HepG2 (cell line): ENCODE measurements around the gene CDK17. TPM values are rescaled to one million over a fixed set of nuclear protein-coding genes. Genes with fewer than 3 reads are reported as not detected.
A peak's percentile ranks its signal among the peaks of the same experiment; 100 is the strongest.

Experiments
- ATAC-seq: fragments of 200-7000 bp; cut with Tn5 transposase; 3 replicates; pipeline ENCODE4 v1.9.1; 2020; ENCODE audit warnings: mild to moderate bottlenecking, moderate library complexity
- BruUV-seq: library from RNA; stranded (reverse); fragments of 400-500 nt; replicated peaks from 2 replicates; lab custom pipeline; 2021; lab: Mats Ljungman, UMichigan
- CTCF ChIA-PET: fragments of 300-600 bp; formaldehyde crosslinking; extraction: SDS; loops from one replicate; lab custom pipeline; 2021; ENCODE audit warnings: low total read pairs, inconsistent platforms, low intra/inter-chr PET ratio; lab: Yijun Ruan, JAX
- POLR2A ChIA-PET: fragments of 350-600 bp; sonication (Branson Sonifier 250); formaldehyde crosslinking; loops from one replicate; lab custom pipeline; 2020; ENCODE audit warnings: antibody characterized with exemption, inconsistent platforms; lab: Yijun Ruan, JAX
- DNase-seq: peaks from one replicate; pipeline ENCODE4 v3.0.0-alpha.2; 2015; ENCODE audit warnings: low spot score
- FAIRE-seq: peaks from 3 replicates; lab custom pipeline; 2011; peaks lifted over from hg19 to GRCh38; lab: Jason Lieb, UNC
- H2AFZ ChIP-seq: one replicate; pipeline ENCODE4 v1.6.1; 2011; ENCODE audit warnings: low read length, inconsistent platforms
- H3K27ac ChIP-seq: fragments of 300-600 bp; 3 replicates; pipeline ENCODE4 v1.8.0; 2011; ENCODE audit warnings: mixed run types, mild to moderate bottlenecking, mixed read lengths, low read length, inconsistent platforms; ENCODE audit not compliant: insufficient read depth; ENCODE audit errors: extremely low read length
- H3K27me3 ChIP-seq, 2 experiments: fragments of 200-600 bp in 1 of 2; 2 replicates in 1 of 2; 3 replicates in 1 of 2; pipeline versions ENCODE4 v1.6.0 to v1.8.0; 2011; ENCODE audit warnings: low read length in 2 of 2, mild to moderate bottlenecking in 2 of 2, moderate library complexity in 2 of 2, inconsistent platforms in 1 of 2; ENCODE audit not compliant: insufficient read depth in 2 of 2, control insufficient read depth in 1 of 2
- H3K36me3 ChIP-seq, 2 experiments: fragments of 200-600 bp in 1 of 2; replicated peaks in 1 of 2; 2 replicates in 1 of 2; 3 replicates in 1 of 2; pipeline versions ENCODE4 v1.5.1 to v1.8.0; 2011; ENCODE audit warnings: low read length in 2 of 2, inconsistent platforms in 1 of 2; ENCODE audit not compliant: insufficient read depth in 2 of 2, control insufficient read depth in 1 of 2
- H3K4me1 ChIP-seq: 2 replicates; pipeline ENCODE4 v1.5.1; 2012; ENCODE audit warnings: low read length, inconsistent platforms; ENCODE audit not compliant: insufficient read depth
- H3K4me2 ChIP-seq: 2 replicates; pipeline ENCODE4 v1.6.0; 2011; ENCODE audit warnings: low read depth, low read length, inconsistent platforms
- H3K4me3 ChIP-seq, 3 experiments: fragments of 200-600 bp in 1 of 3; sonication (generic), shearing (Covaris generic) in 1 of 3; replicated peaks in 1 of 3; 2 replicates each; pipeline ENCODE4 v1.5.1; 2011 to 2016; ENCODE audit warnings: low read length in 3 of 3, inconsistent platforms in 2 of 3, low read depth in 2 of 3, mild to moderate bottlenecking in 2 of 3, control low read depth in 1 of 3, mixed read lengths in 1 of 3; ENCODE audit not compliant: insufficient read depth in 1 of 3
- H3K79me2 ChIP-seq: one replicate; pipeline ENCODE4 v1.6.1; 2011; ENCODE audit warnings: low read length, inconsistent platforms; ENCODE audit not compliant: insufficient read depth
- H3K9ac ChIP-seq: 2 replicates; pipeline ENCODE4 v1.6.0; 2011; ENCODE audit warnings: mild to moderate bottlenecking, low read depth, low read length, inconsistent platforms; ENCODE audit not compliant: insufficient read depth
- H3K9me3 ChIP-seq: 2 replicates; pipeline ENCODE4 v1.5.1; 2012; ENCODE audit warnings: mild to moderate bottlenecking, low read length
- H4K20me1 ChIP-seq: 2 replicates; pipeline ENCODE4 v1.6.0; 2011; ENCODE audit warnings: inconsistent platforms, mild to moderate bottlenecking, low read length, moderate library complexity; ENCODE audit not compliant: insufficient read depth
- ATF7-NPFF ChIP-seq: sonication (generic); formaldehyde crosslinking; IDR thresholded peaks from 2 replicates; pipeline ENCODE4 v1.8.1; 2023; ENCODE audit warnings: mild to moderate bottlenecking, low read depth, missing genetic modification reagents, moderate library complexity
- CAMTA2 ChIP-seq: sonication (generic); formaldehyde crosslinking; IDR thresholded peaks from 2 replicates; pipeline ENCODE4 v1.4.0; 2020; ENCODE audit warnings: mild to moderate bottlenecking, missing genetic modification reagents, borderline replicate concordance
- ETV5 ChIP-seq: IDR thresholded peaks from 2 replicates; pipeline ENCODE4 v1.6.1; 2018; ENCODE audit warnings: missing biosample characterization, missing genetic modification reagents, inconsistent platforms, borderline replicate concordance
- FOXJ3 ChIP-seq: sonication (generic); formaldehyde crosslinking; IDR thresholded peaks from 2 replicates; pipeline ENCODE4 v1.4.0; 2020; ENCODE audit warnings: missing genetic modification reagents, mild to moderate bottlenecking, borderline replicate concordance
- MAFK ChIP-seq, 2 experiments: IDR thresholded peaks in 1 of 2; conservative IDR thresholded peaks in 1 of 2; 2 replicates each; pipeline ENCODE4 v1.6.1; 2011; ENCODE audit warnings: improper control_type of control experiment in 2 of 2, low read length in 2 of 2
- NCOA2 ChIP-seq: sonication (generic); formaldehyde crosslinking; IDR thresholded peaks from 2 replicates; pipeline ENCODE4 v1.8.0; 2022; ENCODE audit warnings: inconsistent platforms
- NFIB ChIP-seq: sonication (generic); formaldehyde crosslinking; IDR thresholded peaks from 2 replicates; pipeline ENCODE4 v1.9.0; 2021; ENCODE audit warnings: missing genetic modification reagents, mild to moderate bottlenecking, borderline replicate concordance
- NR2F6 ChIP-seq, 2 experiments: IDR thresholded peaks; 2 replicates each; pipeline ENCODE4 v1.6.1; 2016; ENCODE audit warnings: antibody characterized with exemption in 1 of 2, mild to moderate bottlenecking in 1 of 2
- SALL1 ChIP-seq: sonication (generic); formaldehyde crosslinking; IDR thresholded peaks from 2 replicates; pipeline ENCODE4 v1.8.0; 2022; ENCODE audit warnings: mild to moderate bottlenecking, missing genetic modification reagents
- SNAPC2 ChIP-seq: sonication (generic); formaldehyde crosslinking; IDR thresholded peaks from 2 replicates; pipeline ENCODE4 v1.8.1; 2022; ENCODE audit warnings: mild to moderate bottlenecking, missing genetic modification reagents
- TBX3 ChIP-seq: fragments of 450-650 bp; IDR thresholded peaks from 2 replicates; pipeline ENCODE4 v1.6.1; 2017; ENCODE audit warnings: antibody characterized with exemption, mild to moderate bottlenecking, inconsistent platforms, borderline replicate concordance
- TEAD3 ChIP-seq: optimal IDR thresholded peaks from 2 replicates; pipeline ENCODE3; 2016; ENCODE audit warnings: borderline replicate concordance
- WGBS: methylation state at CpG from one replicate; pipeline ENCODE4 v1.1.6; 2017; ENCODE audit warnings: low lambda C conversion rate; 5-methylcytosine and 5-hydroxymethylcytosine counted together
- in situ Hi-C: cut with HindIII; loops from 2 replicates; pipeline ENCODE4 v1.10.0; 2017; ENCODE audit warnings: low pct_unique_long_range_greater_than_20kb; ENCODE audit not compliant: extremely low pct_ligation_motif_present
- intact Hi-C: fragments of 100-400 bp; cut with micrococcal nuclease; formaldehyde crosslinking; loops from one replicate; pipeline ENCODE4 v1.10.0; 2022; ENCODE audit not compliant: unreplicated experiment
- polyA plus RNA-seq, 8 experiments: library from polyadenylated mRNA; depleted of rRNA in 3 of 8; stranded (reverse) in 7 of 8; unstranded in 1 of 8; fragments of >200 nt; fragmentation: Illumina TruSeq in 4 of 8; extraction: Trizol in 4 of 8; gene quantifications; 2 replicates each; pipeline versions ENCODE4 v1.2.1 to v1.2.3, GENCODE V29; 2011 to 2016; ENCODE audit warnings: low read depth in 4 of 8, missing spikeins in 1 of 8, mixed read lengths in 1 of 8; ENCODE audit not compliant: insufficient read depth in 1 of 8
- total RNA-seq, 5 experiments: library from RNA; depleted of rRNA; stranded (reverse); fragments of >200 nt; fragmentation: Illumina TruSeq; extraction: Trizol; gene quantifications; 2 replicates each; pipeline ENCODE4 v1.2.3, GENCODE V29; 2016; ENCODE audit warnings: low read depth in 1 of 5
- TF ChIP-seq, protein P1 (sequence below): IDR thresholded peaks from 2 replicates; pipeline ENCODE4 v1.6.1; 2016; ENCODE audit warnings: low read depth
- TF ChIP-seq, protein P2 (sequence below): sonication (generic); formaldehyde crosslinking; IDR thresholded peaks from 2 replicates; pipeline ENCODE4 v1.4.0; 2020; ENCODE audit warnings: missing genetic modification reagents
- TF ChIP-seq, protein P3 (sequence below): sonication (generic); formaldehyde crosslinking; IDR thresholded peaks from 2 replicates; pipeline ENCODE4 v1.5.0; 2020; ENCODE audit warnings: mild to moderate bottlenecking, missing genetic modification reagents

CDK17 gene
- total and polyA plus RNA-seq, 2 of the 13 experiments (the other 11 are each of a cell fraction or from before 2014, with no cell fraction given), result 9.9 to 22.3 TPM

- WGBS, result 49% methylated on average over 2 of the region's 2 CpGs
- Histone ChIP-seq H3K9me3 (no peaks in the 10 kb centered on the region), H3K9ac (no peak overlapping the region), H3K4me1 (peaks cover 61% of the 10 kb centered on the region), H3K27me3 (no peaks in the 10 kb centered on the region), H3K27ac (peak overlapping the region; percentile 32), H3K4me2 (peak overlapping the region; percentile 6; the same call in 1 of the 2 replicates), H3K36me3 (0 out of 5 replicates have a peak, but pooled peaks cover 0 to 2% of the 10 kb centered on the region in 2 experiments), H3K79me2 (no peaks in the 10 kb centered on the region), H3K4me3 (no peak overlapping the region), H2AFZ (no peak overlapping the region), H4K20me1 (no peaks in the 10 kb centered on the region)
- DNase-seq (peak; percentile 67), ATAC-seq (peak; percentile 68), FAIRE-seq (peak; percentile 63)
- in situ Hi-C loops, result no loop called here
- POLR2A ChIA-PET, result interaction anchor here (1.3 kb wide), 1 partner anchor 11 kb away, joined by 3 read pairs; no protein-coding TSS in a partner anchor
- CTCF ChIA-PET, result no interaction called here
- BruUV-seq, result no TSS peak
- intact Hi-C loops, result no loop called here
- TF ChIP-seq, protein P1, sequence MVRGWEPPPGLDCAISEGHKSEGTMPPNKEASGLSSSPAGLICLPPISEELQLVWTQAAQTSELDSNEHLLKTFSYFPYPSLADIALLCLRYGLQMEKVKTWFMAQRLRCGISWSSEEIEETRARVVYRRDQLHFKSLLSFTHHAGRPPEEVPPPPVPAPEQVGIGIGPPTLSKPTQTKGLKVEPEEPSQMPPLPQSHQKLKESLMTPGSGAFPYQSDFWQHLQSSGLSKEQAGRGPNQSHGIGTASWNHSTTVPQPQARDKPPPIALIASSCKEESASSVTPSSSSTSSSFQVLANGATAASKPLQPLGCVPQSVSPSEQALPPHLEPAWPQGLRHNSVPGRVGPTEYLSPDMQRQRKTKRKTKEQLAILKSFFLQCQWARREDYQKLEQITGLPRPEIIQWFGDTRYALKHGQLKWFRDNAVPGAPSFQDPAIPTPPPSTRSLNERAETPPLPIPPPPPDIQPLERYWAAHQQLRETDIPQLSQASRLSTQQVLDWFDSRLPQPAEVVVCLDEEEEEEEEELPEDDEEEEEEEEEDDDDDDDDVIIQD (CRISPR knock-in tag), result peak; percentile 20; the same call in 1 of the 2 replicates
- TF ChIP-seq CAMTA2 (CRISPR knock-in tag) (no peak), NFIB (CRISPR knock-in tag) (no peak), MAFK (conservative IDR thresholded peaks at IDR 0.05 in 1 of 2, IDR thresholded peaks at IDR 0.05 in 1 of 2; ENCODE audit: low read length in 2 of 2) (peak in 1 of 2 experiments; percentile 31; a peak in 1 of 4 replicates), ETV5 (CRISPR knock-in tag) (no peak), NR2F6 (IDR thresholded peaks at IDR 0.05) (no peak; the same call in 1 of the 2 replicates), NR2F6 (CRISPR knock-in tag; IDR thresholded peaks at IDR 0.05) (0 out of 2 replicates have a peak, but pooled peaks have one; percentile 9), FOXJ3 (CRISPR knock-in tag) (0 out of 2 replicates have a peak, but pooled peaks have one; percentile 24), NCOA2 (CRISPR knock-in tag) (peak; percentile 57; the same call in 1 of the 2 replicates), TBX3 (no peak), TEAD3 (peak; percentile 15), ATF7-NPFF (CRISPR knock-in tag) (no peak), SNAPC2 (CRISPR knock-in tag) (0 out of 2 replicates have a peak, but pooled peaks have one; percentile 30), SALL1 (CRISPR knock-in tag) (peak; percentile 65; the same call in 1 of the 2 replicates)
- TF ChIP-seq, protein P2, sequence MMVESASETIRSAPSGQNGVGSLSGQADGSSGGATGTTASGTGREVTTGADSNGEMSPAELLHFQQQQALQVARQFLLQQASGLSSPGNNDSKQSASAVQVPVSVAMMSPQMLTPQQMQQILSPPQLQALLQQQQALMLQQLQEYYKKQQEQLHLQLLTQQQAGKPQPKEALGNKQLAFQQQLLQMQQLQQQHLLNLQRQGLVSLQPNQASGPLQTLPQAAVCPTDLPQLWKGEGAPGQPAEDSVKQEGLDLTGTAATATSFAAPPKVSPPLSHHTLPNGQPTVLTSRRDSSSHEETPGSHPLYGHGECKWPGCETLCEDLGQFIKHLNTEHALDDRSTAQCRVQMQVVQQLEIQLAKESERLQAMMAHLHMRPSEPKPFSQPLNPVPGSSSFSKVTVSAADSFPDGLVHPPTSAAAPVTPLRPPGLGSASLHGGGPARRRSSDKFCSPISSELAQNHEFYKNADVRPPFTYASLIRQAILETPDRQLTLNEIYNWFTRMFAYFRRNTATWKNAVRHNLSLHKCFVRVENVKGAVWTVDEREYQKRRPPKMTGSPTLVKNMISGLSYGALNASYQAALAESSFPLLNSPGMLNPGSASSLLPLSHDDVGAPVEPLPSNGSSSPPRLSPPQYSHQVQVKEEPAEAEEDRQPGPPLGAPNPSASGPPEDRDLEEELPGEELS (CRISPR knock-in tag), result peak; percentile 44; the same call in 1 of the 2 replicates
- TF ChIP-seq, protein P3, sequence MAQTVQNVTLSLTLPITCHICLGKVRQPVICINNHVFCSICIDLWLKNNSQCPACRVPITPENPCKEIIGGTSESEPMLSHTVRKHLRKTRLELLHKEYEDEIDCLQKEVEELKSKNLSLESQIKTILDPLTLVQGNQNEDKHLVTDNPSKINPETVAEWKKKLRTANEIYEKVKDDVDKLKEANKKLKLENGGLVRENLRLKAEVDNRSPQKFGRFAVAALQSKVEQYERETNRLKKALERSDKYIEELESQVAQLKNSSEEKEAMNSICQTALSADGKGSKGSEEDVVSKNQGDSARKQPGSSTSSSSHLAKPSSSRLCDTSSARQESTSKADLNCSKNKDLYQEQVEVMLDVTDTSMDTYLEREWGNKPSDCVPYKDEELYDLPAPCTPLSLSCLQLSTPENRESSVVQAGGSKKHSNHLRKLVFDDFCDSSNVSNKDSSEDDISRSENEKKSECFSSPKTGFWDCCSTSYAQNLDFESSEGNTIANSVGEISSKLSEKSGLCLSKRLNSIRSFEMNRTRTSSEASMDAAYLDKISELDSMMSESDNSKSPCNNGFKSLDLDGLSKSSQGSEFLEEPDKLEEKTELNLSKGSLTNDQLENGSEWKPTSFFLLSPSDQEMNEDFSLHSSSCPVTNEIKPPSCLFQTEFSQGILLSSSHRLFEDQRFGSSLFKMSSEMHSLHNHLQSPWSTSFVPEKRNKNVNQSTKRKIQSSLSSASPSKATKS, result no peak
Measured at GRCh38 chr12:96257550-96258103, 142.6 kb downstream of the CDK17 start.
